OCI-LY1 (cell line): Measurements from ENCODE around the gene SMOC2.

Source experiments
- EZH2 ChIP-seq: fragments of 200-600 bp; sonication (generic), shearing (Covaris generic); IDR thresholded peaks from 2 replicates; pipeline ENCODE4 v1.8.0; 2017; ENCODE audit warnings: borderline replicate concordance, mixed run types, mild to moderate bottlenecking, antibody characterized with exemption, low read length, moderate library complexity, mixed read lengths
- TF ChIP-seq, protein P1 (sequence below): fragments of 200-600 bp; sonication (generic), shearing (Covaris generic); IDR thresholded peaks from 2 replicates; pipeline ENCODE4 v1.5.1; 2017; ENCODE audit warnings: mild to moderate bottlenecking, antibody characterized with exemption, low read length, moderate library complexity, mixed read lengths

DNA sequence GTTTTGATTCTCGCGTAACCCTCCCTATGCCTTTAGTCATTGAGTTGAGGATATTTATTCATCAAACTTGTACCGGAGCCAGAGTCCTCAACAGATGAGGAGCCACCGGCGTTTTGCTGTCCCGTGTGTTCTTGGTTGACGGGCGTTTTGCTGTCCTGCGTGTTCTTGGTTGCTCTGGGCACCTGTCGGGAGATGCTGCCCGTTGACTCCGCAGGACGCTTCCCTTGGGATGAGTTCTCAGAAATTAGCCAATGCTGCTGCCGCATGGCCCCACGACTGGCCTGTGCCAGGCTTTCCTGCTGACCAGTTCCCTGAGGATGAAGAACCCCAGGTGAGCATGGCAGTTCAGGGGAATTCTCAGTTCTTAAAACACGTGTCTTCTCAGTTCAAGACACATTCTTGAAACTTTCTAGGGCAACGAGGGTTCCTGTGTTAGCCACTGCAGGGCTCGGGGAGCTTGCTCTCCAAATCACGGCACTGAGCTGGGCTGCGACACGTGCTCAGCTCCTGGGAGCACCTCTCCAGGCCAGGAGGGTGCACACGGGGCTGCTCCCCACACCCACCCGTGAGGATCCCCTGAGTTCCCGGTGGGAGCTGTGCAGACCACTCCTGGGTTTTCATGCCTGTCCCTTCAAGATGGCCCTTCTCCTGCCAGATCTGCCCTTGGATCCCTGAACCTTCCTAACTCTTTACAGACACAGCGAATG is 265.6 kb downstream of the SMOC2 start:
- TF ChIP-seq, protein P1, sequence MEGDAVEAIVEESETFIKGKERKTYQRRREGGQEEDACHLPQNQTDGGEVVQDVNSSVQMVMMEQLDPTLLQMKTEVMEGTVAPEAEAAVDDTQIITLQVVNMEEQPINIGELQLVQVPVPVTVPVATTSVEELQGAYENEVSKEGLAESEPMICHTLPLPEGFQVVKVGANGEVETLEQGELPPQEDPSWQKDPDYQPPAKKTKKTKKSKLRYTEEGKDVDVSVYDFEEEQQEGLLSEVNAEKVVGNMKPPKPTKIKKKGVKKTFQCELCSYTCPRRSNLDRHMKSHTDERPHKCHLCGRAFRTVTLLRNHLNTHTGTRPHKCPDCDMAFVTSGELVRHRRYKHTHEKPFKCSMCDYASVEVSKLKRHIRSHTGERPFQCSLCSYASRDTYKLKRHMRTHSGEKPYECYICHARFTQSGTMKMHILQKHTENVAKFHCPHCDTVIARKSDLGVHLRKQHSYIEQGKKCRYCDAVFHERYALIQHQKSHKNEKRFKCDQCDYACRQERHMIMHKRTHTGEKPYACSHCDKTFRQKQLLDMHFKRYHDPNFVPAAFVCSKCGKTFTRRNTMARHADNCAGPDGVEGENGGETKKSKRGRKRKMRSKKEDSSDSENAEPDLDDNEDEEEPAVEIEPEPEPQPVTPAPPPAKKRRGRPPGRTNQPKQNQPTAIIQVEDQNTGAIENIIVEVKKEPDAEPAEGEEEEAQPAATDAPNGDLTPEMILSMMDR = no peak
- no peak for TF ChIP-seq EZH2
